Activated CD4-positive, alpha-beta T cell treated with anti-CD3 and anti-CD28 coated beads for 48 hours (primary cell): Measurements from ENCODE around the gene CAV1.
A peak's percentile ranks its signal among the peaks of the same experiment; 100 is the strongest.
"Not testable (repeated sequence)": the region's sequence is repeated elsewhere in the genome, so short reads cannot be mapped to it uniquely, and the experiment has no call there.

Experiments used
- DNase-seq: peaks from one replicate; pipeline ENCODE4 v3.0.0-alpha.2; 2020

CAV1 gene

GRCh38 chr7:116583653-116584052 lies 58.8 kb downstream of the CAV1 start:
- DNase-seq = peak; percentile 41

GRCh38 chr7:116584721-116585120 lies 59.9 kb downstream of the CAV1 start:
- no peak for DNase-seq

- no peak for DNase-seq
These were observed 60.6 kb downstream of the CAV1 start for GRCh38 chr7:116585392-116585791.

- no peak for DNase-seq
These were observed 61.1 kb downstream of the CAV1 start for GRCh38 chr7:116585967-116586366.

DNA sequence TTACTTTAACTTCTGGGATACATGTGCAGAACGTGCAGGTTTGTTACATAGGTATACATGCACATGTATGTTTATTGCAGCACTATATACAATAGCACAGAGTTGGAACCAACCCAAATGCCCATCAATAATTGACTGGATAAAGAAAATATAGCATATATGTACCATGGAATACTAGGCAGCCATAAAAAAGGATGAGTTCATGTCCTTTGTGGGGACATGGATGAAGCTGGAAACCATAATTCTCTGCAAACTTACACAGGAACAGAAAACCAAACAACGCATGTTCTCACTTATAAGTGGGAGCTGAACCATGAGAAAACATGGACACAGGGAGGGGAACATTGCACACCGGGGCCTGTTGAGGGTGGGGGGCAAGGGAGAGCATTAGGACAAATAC lies 62.4 kb downstream of the CAV1 start:
- DNase-seq = not testable (repeated sequence)

DNA sequence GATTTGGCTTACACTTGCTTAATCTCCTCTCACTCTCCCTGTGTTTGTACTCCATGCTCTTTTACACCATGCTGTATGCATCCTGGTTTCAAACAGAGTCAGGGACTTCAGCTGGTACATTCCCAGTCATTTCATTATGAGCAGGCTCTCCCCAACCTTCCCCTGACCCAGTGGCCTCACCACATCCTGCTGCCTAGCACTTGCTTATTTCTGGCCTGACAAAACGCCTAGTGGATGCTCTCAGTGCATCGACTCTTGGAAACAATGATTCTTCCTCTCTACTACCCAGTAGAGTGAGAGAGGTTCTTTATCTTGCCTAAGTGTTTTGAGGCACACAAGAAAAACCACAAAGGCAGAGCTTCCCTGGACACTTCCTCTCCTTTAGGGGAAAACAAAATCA lies 63.4 kb downstream of the CAV1 start:
- peak; percentile 51 for DNase-seq

DNA sequence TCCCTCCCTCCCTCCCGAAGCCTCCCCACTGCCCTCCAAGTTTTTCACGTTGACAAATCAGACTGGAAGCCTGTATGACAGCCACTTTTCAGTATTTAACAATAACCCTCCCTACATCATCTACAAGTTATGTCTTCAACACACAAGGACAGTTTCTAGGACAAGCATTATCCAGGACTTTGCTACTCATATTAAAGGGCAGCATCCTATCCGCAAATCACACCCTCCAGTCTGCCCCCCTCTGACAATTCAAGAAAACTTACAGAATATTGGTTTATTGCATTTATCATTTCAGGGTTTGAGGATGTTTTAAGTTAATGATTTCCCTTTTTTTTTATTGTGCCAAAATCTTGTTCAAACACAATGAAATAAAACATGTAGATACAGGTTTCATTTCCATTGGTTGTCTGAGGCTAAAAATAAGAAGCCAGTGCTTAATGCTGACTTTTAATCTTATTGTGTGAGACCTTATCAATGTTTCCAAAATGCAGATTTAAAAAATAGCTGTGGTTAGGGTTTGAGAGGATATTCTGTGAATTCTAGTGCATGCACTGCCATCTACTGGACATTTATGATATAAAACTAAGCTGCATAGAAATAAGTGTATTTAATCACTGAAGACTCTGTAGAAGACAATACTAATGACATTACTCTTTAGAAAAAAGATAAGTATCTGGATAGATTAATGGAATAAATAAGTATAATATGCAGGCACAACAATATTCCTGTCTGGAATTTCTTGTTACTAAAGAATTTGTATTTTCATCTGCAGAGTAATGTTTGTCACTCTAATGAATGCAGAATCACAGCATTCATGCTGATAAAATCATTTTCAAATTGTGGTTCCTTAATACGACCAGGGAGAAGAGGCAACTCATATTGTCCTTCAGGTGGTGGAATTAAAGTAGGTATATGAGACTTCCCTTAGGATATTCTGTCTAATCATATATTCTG lies 64.1 kb downstream of the CAV1 start:
- DNase-seq = no peak

DNA sequence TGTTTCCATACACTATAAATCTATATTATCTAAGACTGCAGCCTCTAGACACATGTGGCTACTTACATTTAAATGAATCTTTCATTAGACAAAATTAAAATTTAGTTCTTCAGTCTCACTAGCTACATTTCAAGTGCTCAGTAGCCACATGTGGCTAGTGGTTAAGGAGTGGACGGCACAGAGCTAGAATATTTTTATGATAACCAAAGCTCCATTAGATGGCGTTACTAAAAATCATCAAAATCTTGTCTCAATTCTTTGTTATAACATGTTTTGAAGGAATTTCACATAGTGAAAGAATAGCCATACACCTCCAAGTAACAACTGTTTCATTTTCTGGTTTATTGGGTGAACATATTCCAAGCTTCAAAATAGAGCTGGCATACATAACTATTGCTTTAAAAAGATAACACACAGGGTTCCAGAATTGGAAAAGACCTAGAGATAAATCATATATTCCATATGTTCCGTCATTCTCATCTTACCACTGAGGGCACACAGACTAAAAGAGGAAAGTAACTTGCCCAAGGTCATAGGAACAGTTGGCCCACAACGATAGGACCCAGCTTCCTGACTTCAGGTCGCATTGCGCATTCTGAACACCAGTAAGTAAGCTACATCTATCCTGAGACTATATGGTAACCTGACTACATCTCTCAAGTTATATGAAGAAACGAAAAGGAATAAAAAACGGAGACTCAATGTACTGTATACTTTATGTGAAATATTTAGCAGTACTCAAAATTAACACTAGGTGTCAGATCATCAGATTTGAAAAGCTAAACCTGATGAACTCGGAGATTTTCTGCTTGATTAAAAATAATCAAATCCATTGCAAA lies 66.6 kb downstream of the CAV1 start:
- DNase-seq = no peak

DNA sequence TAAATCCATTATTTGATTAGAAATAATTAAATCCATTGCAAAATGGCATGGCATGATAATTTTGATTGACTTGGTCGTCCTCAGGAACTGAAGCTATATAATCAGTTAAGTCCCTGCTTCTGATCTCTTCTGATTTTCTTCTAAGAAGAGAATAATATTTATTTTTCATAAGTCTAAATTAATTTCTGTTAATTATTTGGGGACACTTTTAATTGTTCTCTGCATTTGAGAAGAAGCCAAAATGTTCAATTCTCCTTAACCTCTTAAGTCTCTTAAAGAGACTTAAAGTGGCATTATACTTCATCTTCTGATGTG lies 67.2 kb downstream of the CAV1 start:
- DNase-seq = no peak

GRCh38 chr7:116592445-116592844 lies 67.6 kb downstream of the CAV1 start:
- no peak for DNase-seq

- no peak for DNase-seq
These were observed 68.7 kb downstream of the CAV1 start for GRCh38 chr7:116593359-116594075.

DNA sequence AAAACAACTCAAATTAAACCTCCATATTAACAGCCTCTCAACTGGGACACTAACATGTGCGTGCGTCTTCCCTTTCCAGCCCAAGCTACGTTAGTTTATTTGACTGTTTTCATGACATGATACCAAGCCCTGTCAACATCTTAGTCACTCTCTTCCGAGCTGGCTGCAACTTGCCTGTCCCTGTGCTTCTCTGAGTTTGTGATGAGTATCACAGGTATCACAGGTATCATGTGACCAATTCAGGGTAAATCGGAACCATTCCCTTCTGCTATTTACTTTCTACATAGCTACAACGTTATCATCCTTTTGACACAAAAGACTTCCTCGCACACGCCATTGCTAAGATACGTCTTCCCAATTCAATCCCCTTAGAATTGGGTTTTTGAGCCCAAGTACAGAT lies 70.2 kb downstream of the CAV1 start:
- DNase-seq = no peak

- DNase-seq = no peak
These were observed 72.5 kb downstream of the CAV1 start for GRCh38 chr7:116597384-116597783.

DNA sequence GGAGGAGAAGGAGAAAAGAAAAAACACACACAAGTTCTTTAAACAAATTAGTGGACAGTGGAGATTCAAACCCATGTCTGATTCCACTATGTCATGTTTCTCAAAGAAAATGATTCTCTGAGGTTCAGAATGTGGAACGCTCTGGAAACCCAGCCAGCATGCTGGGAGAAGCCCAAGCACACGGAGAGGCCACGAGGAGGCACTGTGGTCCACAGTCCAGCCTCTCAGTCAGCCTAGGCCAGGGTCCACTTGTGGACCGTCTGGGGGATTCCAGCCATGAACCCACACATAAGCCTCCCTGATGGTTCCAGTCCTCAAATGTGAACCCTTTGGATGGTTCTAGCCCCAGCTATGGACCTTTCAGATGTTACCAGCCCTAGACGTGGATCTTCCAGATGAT lies 73.4 kb downstream of the CAV1 start:
- DNase-seq = no peak

- DNase-seq = no peak
These were observed 74.0 kb downstream of the CAV1 start for GRCh38 chr7:116598861-116599260.

DNA sequence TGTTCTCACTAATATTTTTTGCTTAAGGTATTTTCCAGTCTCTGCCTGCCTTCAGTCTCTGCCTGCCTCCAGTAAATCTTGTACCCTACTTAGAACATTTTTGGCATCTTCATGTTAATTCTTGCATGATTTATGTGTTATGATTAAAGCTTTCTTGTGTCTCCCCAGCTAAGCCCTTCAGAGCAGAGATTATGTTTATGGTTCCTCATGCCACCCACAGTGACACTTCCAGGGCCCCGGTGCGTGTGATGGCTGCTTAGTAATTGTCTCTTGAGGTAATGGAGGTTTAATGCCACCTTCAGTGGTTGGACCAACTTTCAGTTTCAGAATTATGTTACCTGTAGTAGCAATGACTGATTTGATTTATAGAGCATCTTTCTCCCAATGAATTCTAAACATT lies 76.6 kb downstream of the CAV1 start:
- DNase-seq = peak; percentile 59

DNA sequence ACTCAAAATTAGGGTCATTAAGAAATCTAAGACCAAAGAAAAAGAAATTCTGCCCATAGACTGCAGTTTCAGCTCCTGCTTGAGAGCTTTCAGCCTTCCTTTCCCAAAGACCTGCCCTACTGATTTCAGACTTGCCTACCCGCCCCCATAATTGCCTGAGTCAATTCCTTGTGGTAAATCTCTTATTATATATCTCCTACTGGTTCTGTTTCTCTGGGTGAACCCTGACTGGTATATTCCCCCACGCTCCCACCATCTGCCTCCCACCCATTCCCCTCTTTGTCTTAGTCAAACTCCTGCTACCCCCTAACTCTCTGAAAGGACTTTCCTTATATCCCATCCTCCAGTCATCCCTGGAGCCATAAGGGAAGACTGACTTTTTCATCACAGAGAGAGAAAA lies 82.5 kb downstream of the CAV1 start:
- no peak for DNase-seq

DNA sequence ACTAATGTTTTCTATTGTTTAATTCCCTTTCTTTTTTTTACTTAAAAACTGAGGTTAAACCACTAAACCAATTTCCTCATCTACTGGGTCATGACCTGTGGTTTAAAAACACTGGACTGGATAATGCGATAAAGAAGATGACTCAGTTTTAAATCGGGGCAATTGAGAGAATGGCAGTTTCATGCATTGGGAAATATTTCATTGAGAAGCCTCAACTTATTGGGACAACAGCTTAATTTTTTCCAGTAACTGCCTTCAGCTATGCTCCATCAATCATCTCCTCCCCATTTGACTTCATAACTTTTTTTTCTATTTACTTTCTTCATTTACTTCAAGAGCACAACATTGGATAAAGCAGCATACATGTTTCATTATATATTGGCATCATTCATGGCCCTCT lies 85.4 kb downstream of the CAV1 start:
- no peak for DNase-seq

DNA sequence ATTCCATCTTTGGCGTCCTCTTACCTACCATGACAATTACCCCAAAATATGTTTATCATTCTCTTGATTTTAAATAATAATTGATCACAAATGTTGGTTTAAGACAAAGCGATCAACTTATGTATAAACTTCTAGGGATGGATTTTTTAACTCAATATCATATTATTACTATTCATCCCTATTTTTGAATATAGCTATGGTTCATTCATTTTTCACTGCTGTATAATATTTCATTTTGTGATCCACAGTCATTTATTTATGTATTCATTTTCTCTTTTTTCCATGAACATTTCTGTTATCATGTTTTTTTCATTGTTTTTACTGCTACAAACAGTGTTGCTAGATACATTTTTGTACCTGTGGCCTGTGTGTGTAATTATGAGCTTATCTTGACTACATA lies 85.9 kb downstream of the CAV1 start:
- DNase-seq = no peak
